GM13976 (cell line): ENCODE results near the gene LCN6.
"Not testable (repeated sequence)": the region's sequence is repeated elsewhere in the genome, so short reads cannot be mapped to it uniquely, and the experiment has no call there.

Experiments used
- DNase-seq: peaks from one replicate; pipeline ENCODE4 v3.0.0; 2012; ENCODE audit warnings: low spot score
- CTCF ChIP-seq: IDR thresholded peaks from 2 replicates; pipeline ENCODE4 v1.5.1; 2012; ENCODE audit warnings: borderline replicate concordance, mild to moderate bottlenecking; ENCODE audit not compliant: insufficient read depth; ENCODE audit errors: extremely low read depth, missing control alignments, control extremely low read depth
- in situ Hi-C: fragments of 300-500 bp; cut with MboI; formaldehyde crosslinking; loops from one replicate; pipeline ENCODE4 v1.12.0; 2022; ENCODE audit warnings: low sequenced_read_pairs, mixed read lengths, inconsistent platforms; ENCODE audit not compliant: unreplicated experiment

Gene LCN6

GRCh38 chr9:136786451-136786850, 38.1 kb upstream of the LCN6 start:
- in situ Hi-C loops, result no loop called here
- no peak for DNase-seq
- no peak for TF ChIP-seq CTCF

- DNase-seq, in situ Hi-C loops: not testable (repeated sequence)
Measured at GRCh38 chr9:136785565-136786355, 37.4 kb upstream of the LCN6 start.

- DNase-seq, result peak; percentile 40
Measured at GRCh38 chr9:136784997-136785361, 36.7 kb upstream of the LCN6 start.

GRCh38 chr9:136784249-136784996, 36.1 kb upstream of the LCN6 start:
- in situ Hi-C loops, result no loop called here
- peak; percentile 51 for DNase-seq
- no peak for TF ChIP-seq CTCF

More at GRCh38 chr9:136784997-136785361, 36.7 kb upstream of the LCN6 start:
- in situ Hi-C loops, result no loop called here
- no peak for TF ChIP-seq CTCF

- in situ Hi-C loops, result no loop called here
- no peak for TF ChIP-seq CTCF
- DNase-seq, result no peak
Measured at GRCh38 chr9:136782452-136782851, 34.1 kb upstream of the LCN6 start.

- no peak for DNase-seq
- in situ Hi-C loops, result loop anchor here (10.0 kb wide), 1 partner anchor 255 kb away; the partner anchor contains the start of gene FUT7
- TF ChIP-seq CTCF, result no peak
Measured at GRCh38 chr9:136779808-136780207, 31.5 kb upstream of the LCN6 start.

GRCh38 chr9:136777359-136777758, 29.0 kb upstream of the LCN6 start:
- in situ Hi-C loops, result loop anchor here (10.0 kb wide), 1 partner anchor 257 kb away; the partner anchor contains the start of gene FUT7
- TF ChIP-seq CTCF, result no peak
- DNase-seq, result no peak
